Activated CD8-positive, alpha-beta memory T cell treated with anti-CD3 and anti-CD28 coated beads, Interleukin-2, amount 50 U/mL, for 1 hour (primary cell): Measurements from ENCODE around the gene FLNC.

Experiments used
- DNase-seq: peaks from one replicate; pipeline ENCODE4 v3.0.0-alpha.2; 2020; ENCODE audit errors: extremely low read depth

Gene FLNC

GRCh38 chr7:128801003-128801402, 29.2 kb upstream of the FLNC start:
- DNase-seq = no peak

- no peak for DNase-seq
Observed at GRCh38 chr7:128801667-128802418, 28.4 kb upstream of the FLNC start.

GRCh38 chr7:128804484-128804883, 25.7 kb upstream of the FLNC start:
- no peak for DNase-seq

DNA sequence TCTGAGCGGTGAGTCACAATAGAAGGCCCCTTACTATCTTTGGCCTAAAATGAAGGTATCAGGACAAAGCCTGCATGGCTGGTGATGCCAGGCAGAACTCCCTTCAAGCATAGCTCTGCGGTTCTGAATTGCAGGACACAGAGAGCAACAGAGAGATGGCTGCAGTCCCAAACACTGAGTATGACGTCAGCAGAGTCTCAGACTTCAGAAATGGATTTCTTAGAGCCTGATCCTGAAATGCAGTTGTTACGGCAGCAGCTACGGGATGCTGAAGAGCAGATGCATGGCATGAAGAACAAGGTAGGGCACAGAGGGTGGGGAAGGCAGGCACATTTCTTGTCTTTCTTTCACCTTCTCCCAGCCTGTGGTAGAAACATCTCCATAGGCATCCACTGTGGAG, 25.0 kb upstream of the FLNC start:
- DNase-seq = no peak

DNA sequence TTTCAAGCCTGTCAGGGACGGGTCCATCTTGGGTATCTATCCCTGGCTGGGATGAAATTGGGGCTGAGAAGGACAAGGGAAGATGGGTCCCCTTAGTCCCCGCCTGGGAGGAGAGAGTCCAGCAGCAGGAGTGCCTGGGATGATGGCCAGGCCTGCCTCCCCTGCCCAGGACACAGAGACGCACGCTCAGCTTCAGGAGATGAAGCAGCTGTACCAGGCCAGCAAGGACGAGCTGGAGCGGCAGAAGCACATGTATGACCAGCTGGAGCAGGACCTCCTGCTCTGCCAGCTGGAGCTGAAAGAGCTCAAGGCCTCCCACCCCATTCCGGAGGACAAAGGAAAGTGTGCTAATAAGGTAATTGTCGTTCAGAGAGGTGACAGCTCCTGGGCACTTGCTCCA, 23.0 kb upstream of the FLNC start:
- no peak for DNase-seq

DNA sequence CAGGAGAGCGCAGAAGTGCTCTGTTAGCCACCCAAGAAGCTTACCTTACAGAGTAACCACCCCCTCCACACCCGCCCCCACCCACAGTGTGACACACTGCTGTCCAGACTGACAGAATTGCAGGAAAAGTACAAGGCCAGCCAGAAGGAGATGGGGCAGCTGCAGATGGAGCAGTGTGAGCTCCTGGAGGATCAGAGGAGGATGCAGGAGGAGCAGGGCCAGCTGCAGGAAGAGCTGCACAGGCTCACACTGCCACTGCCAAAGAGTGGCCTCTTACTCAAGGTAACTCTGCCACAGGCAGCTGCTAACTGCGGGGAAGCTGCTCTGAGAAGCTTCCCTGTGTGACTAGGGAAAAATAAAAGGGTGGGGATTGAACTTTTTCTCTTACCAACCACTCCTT, 20.8 kb upstream of the FLNC start:
- no peak for DNase-seq

DNA sequence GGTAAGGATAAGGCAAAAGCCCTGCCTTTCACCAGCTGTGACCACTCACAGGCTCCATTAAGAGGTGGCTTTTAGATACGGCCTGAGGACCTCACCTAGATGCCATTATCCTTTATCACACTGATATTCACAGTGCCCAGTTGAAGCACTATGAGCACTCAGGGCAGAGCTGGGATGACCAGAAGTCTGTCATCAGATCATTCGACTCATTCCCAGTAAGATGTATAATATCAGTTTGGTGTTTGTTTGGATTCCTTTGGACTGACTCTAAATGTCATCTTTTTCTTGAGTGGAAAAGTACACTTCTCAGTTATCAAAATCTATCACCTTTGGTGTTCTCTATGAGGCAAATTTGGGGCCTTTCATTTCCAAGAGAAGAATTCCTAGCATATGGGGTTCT, 19.7 kb upstream of the FLNC start:
- no peak for DNase-seq

GRCh38 chr7:128810997-128811396, 19.2 kb upstream of the FLNC start:
- no peak for DNase-seq

DNA sequence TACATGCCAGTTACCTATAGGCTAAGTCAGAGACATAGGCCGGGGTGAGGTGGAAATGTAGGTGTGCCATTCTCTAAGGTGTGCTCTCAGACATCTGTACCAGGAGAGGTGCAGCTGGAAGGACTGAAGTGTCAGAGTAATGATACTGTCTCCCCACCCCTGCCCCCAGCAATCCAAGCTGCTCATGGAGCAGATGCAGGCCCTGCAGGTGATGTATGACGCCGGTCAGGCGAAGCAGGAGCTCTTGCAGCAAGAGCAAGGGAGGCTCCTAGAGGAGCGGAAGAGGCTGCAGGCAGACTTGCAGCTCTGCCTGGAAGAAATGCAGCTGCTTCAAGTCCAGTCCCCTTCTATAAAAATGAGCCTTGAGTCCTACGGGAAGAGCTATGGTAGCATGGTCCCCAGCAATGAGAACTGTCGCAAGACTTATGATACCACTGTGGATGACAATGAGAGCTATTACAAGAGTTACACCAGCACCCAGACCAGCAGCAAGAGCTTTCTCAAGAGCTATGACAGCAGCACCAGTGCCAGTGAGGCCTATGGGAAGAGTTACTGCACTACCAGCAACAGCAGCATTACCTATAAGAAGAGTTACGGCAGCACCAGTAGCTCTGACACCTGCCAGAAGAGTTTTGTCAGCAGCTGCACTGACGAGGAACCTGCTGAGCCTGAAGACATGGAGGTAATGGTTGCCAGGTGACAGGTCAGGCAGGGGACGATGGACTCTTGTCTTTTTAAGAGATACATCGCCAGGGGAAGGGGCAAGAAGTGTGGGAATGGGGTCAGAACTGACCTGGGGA, 18.4 kb upstream of the FLNC start:
- no peak for DNase-seq

GRCh38 chr7:128812514-128813168, 17.6 kb upstream of the FLNC start:
- no peak for DNase-seq

DNA sequence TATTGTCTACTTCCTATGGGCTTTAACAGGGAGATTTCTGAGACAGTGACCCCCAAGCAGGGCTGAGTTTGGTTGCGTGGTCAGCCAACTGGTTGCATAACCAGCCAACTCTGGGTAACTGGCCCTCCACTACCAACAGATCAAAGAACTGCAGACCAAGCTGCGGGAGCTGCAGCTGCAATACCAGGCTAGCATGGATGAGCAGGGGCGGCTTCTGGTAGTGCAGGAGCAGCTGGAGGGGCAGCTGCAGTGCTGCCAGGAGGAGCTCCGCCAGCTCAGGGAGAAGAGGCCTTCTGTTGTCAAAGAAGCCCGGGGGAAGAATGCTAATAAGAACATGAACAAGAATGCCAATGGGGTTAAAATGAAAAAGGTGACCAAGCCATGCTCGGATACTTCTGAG, 15.7 kb upstream of the FLNC start:
- no peak for DNase-seq

DNA sequence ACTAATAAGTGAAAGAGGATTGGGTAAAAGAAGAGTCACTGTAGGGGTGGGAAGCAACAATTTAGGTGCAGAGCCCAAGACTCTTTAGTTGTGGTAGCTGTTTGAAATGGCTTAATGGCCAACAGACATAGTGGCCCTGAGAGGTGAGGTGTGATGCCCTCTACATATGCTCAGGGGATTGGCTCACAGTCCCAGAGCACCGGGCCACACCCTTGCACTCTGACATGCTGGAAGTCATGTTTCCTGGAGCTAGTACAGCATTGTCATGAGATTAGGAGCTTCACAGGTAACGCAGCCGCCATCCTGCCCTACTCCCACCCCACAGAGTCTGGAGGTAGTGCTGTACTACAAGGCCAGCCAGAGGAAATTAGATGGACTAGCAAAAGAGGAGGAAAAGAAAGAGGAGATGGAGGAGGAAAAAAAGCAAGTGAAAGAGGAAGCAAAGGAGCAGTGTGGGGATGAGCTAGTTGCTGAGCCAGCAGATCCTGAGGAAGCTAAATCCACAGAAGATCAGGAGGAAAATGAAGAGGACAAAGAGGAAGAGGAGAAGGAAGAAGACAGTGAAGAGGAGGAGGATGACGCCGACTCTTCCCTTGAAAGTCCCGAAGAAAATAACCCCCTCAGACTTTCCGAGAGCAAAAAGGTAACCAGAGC, 14.8 kb upstream of the FLNC start:
- DNase-seq = no peak

GRCh38 chr7:128818694-128819093, 11.5 kb upstream of the FLNC start:
- no peak for DNase-seq

DNA sequence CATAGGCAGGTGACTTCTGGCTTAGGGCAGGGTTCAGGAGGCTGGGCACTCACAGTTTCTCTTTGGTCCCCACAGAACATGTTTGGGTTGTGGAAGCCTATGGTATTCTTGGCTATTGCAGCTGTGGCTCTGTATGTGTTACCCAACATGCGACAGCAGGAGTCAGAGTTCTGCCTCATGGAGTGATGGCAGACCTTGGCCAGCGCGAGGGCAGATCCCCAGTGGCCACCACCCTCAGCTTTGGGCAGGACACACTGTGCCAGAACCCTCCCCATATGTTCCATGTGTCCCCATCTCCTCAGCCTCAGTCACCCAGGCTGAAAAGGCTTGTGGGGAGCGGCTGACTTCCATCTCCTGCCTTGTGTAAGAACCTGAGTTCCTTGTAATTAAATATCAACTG, 8.5 kb upstream of the FLNC start:
- DNase-seq = no peak

GRCh38 chr7:128826512-128826911, 3.7 kb upstream of the FLNC start:
- no peak for DNase-seq

DNA sequence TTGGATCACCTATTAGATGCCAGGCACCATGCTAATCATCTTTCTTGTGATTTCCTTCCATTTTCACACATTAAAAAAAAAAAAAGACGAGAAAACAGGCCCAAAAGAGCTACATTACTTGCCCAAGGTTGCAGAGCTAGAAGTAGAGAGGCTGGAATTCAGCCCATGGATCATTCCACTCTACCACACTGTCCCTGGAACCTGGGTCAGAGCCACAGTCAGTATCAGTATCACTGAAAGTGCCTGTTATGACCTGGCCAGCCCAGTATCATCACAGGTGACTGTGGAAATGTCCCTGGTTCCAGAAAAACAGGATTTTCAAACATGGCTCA, 3.3 kb upstream of the FLNC start:
- no peak for DNase-seq

- no peak for DNase-seq
Observed at GRCh38 chr7:128827248-128827958, 2.8 kb upstream of the FLNC start.

DNA sequence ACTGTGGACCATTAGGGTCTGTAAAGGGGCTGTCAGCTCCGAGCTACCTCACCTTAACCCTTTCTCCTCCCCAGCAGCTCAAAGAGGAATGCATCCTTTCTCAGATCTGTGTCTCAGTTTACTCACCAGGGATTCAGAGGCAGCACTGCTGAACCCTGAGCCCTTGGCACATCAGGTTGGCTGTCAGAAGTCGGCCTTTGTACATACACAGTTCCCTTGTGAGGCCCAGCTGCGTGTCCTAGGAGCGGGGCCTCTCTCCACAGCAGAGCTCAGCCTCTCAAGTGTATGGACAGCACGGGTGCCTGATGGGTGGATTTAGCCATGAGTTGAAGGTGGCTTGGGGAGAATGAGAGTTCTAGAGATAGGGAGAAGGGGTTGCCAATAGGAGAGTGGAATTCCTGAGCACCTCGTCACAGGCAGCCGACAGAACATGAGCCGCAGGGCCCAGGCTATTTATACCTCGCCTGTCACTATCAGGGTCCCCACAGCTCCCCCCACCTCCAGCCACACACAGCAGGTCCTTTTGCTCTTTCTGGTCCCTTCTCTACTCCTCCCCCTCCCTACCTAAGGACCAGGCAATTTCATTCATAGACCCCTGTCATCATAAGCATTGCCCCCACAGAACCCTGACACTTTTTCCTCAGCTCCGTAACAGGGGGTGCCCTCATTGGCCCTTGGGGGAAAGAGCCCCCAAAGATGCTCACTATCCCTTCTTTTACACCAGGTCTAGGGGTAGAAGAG, 2.1 kb upstream of the FLNC start:
- DNase-seq = no peak

GRCh38 chr7:128829391-128830166, 627 bp upstream of the FLNC start:
- DNase-seq = no peak
